DND-41 (cell line): ENCODE data around the gene COG7.

ENCODE experiments used
- CTCF ChIP-seq: IDR thresholded peaks from 2 replicates; pipeline ENCODE4 v1.5.1; 2012; ENCODE audit warnings: borderline replicate concordance, low read length, moderate library complexity, mild to moderate bottlenecking; ENCODE audit not compliant: poor library complexity, severe bottlenecking; ENCODE audit errors: extremely low read depth
- EZH2 ChIP-seq: IDR thresholded peaks from 3 replicates; pipeline ENCODE4 v1.6.1; 2012; ENCODE audit warnings: borderline replicate concordance, low read depth, mild to moderate bottlenecking, moderate library complexity, low read length, inconsistent platforms; ENCODE audit not compliant: severe bottlenecking

GRCh38 chr16:23351360-23351759 lies 101.6 kb downstream of the COG7 start:
- no peak for TF ChIP-seq CTCF
- TF ChIP-seq EZH2 = no peak
